ENCODE measurements around the gene MRPL37. TPM values are rescaled to one million over a fixed set of nuclear protein-coding genes. Genes with fewer than 3 reads are reported as not detected.

MRPL37 gene
- total and polyA plus RNA-seq, 2 of the 4 experiments (the other 2 are of a cell fraction), result 42.8 to 132 TPM

GRCh38 chr1:54204199-54204598 is 4.2 kb downstream of the MRPL37 start:
- Histone ChIP-seq H3K9ac (ENCODE audit: low read depth, low read length) (no peak overlapping the region), H3K4me2 (ENCODE audit: low read depth, low read length) (no peak overlapping the region), H2BK20ac (ENCODE audit: low read depth, low read length) (no peak overlapping the region), H3K18ac (ENCODE audit: low read depth, low read length) (no peak overlapping the region), H4K91ac (ENCODE audit: insufficient read depth, low read depth, low read length) (no peak overlapping the region), H2AFZ (replicated peaks; ENCODE audit: low read length, poor library complexity) (no peak overlapping the region), H2BK120ac (ENCODE audit: low read depth, low read length) (no peak overlapping the region), H3K14ac (replicated peaks; ENCODE audit: low read depth, low read length) (no peak overlapping the region), H3K9me3 (ENCODE audit: control insufficient read depth, insufficient read depth, low read length) (no peaks in the 10 kb centered on the region), H3K9me1 (ENCODE audit: insufficient read depth, low read length) (peaks cover 10% of the 10 kb centered on the region; the same call in 1 of the 2 replicates), H3K23ac (ENCODE audit: low read depth, low read length) (no peak overlapping the region), H3K4me1 (ENCODE audit: control insufficient read depth, insufficient read depth, low read length) (peaks cover 4% of the 10 kb centered on the region), H2BK5ac (ENCODE audit: low read depth, low read length, poor library complexity, severe bottlenecking) (no peak overlapping the region), H3K27ac (ENCODE audit: insufficient read depth, low read length) (no peak overlapping the region), H4K8ac (ENCODE audit: low read depth in 2 of 2, low read length in 2 of 2) (no peak overlapping the region), H3K56ac (ENCODE audit: extremely low read depth, insufficient read depth, low read length) (no peak overlapping the region), H3K27me3 (ENCODE audit: control insufficient read depth, insufficient read depth, low read length) (no peaks in the 10 kb centered on the region), H3K36me3 (ENCODE audit: control insufficient read depth, insufficient read depth, low read length) (peaks cover 24% of the 10 kb centered on the region), H2BK15ac (ENCODE audit: low read depth, low read length) (no peak overlapping the region), H4K5ac (ENCODE audit: low read depth, low read length) (no peak overlapping the region), H3K4me3 (ENCODE audit: insufficient read depth, low read depth, low read length) (no peak overlapping the region), H4K20me1 (ENCODE audit: insufficient read depth, low read length) (peaks cover 7% of the 10 kb centered on the region; the same call in 1 of the 2 replicates), H3K4ac (ENCODE audit: low read depth, low read length) (no peak overlapping the region), H3K79me1 (ENCODE audit: low read depth in 1 of 2, low read length in 2 of 2) (peaks cover 50 to 61% of the 10 kb centered on the region in 2 experiments), H2AK5ac (ENCODE audit: low read depth, low read length) (no peak overlapping the region), H2AK9ac (replicated peaks; ENCODE audit: low read depth, low read length, poor library complexity) (no peak overlapping the region)
- POLR2A ChIA-PET (ENCODE audit: unreplicated experiment), result no interaction called here
- no TSS peak for BruUV-seq (replicated peaks)
- DNase-seq, result no peak
- in situ Hi-C loops (cut with MboI; ENCODE audit: low sequenced_read_pairs) (loop anchor here (25.0 kb wide), 1 partner anchor 342 kb away; no protein-coding TSS in a partner anchor), dilution Hi-C loops (cut with HindIII; ENCODE audit: low sequenced_read_pairs, unreplicated experiment) (no loop called here), intact Hi-C loops (cut with micrococcal nuclease) (no loop called here)
- TF ChIP-seq RFX5 (IDR thresholded peaks at IDR 0.05; ENCODE audit: low read depth, low read length) (no peak), BHLHE40 (IDR thresholded peaks at IDR 0.05; ENCODE audit: low read depth, low read length) (no peak), ELK1 (IDR thresholded peaks at IDR 0.05; ENCODE audit: borderline replicate concordance, low read depth, low read length) (no peak), MXI1 (IDR thresholded peaks at IDR 0.05; ENCODE audit: borderline replicate concordance, low read depth, low read length) (no peak), CTCF (conservative IDR thresholded peaks at IDR 0.05; ENCODE audit: low read depth, low read length) (no peak), CEBPB (IDR thresholded peaks at IDR 0.05; ENCODE audit: low read depth, low read length) (no peak), MAZ (IDR thresholded peaks at IDR 0.05; ENCODE audit: borderline replicate concordance, low read depth, low read length) (no peak), CHD1 (IDR thresholded peaks at IDR 0.05; ENCODE audit: low read depth, low read length) (no peak), RCOR1 (IDR thresholded peaks at IDR 0.05; ENCODE audit: insufficient replicate concordance, low read length) (no peak), NFE2L2 (IDR thresholded peaks at IDR 0.05; ENCODE audit: low read depth, low read length) (no peak), FOS (IDR thresholded peaks at IDR 0.05; ENCODE audit: low read depth, low read length) (no peak), USF2 (IDR thresholded peaks at IDR 0.05; ENCODE audit: low read depth, low read length) (no peak), RAD21 (IDR thresholded peaks at IDR 0.05; ENCODE audit: low read length) (no peak), SMC3 (IDR thresholded peaks at IDR 0.05; ENCODE audit: low read depth, low read length) (no peak)
- WGBS, 2 experiments (ENCODE audit: extremely low coverage in 2 of 2, insufficient read length in 1 of 2), result 96% methylated on average over 4 of the region's 7 CpGs; no CpG with 5 or more reads in 1 of the 2 experiments
- CTCF ChIA-PET, result interaction anchor here (0.7 kb wide), 1 partner anchor 118 kb away, joined by 3 read pairs; no protein-coding TSS in a partner anchor
- no peak for ATAC-seq (ENCODE audit: low read depth)

Data from IMR-90 (cell line).